Testis (tissue), 3 donors: ENCODE data around the gene PLVAP. TPM values are rescaled to one million over a fixed set of nuclear protein-coding genes. Genes with fewer than 3 reads are reported as not detected.
"Not testable (repeated sequence)": the region's sequence is repeated elsewhere in the genome, so short reads cannot be mapped to it uniquely, and the experiment has no call there.

Experiments used
- DNase-seq: peaks from one replicate; pipeline ENCODE4 v3.0.0-alpha.2; 2019
- H3K27ac ChIP-seq, 2 donors: fragments of 200-600 bp; sonication (generic); one replicate each; pipeline ENCODE4 v1.5.1; 2019
- H3K27me3 ChIP-seq: fragments of 200-600 bp; sonication (generic); one replicate; pipeline ENCODE4 v1.5.1; 2019
- H3K36me3 ChIP-seq: fragments of 200-600 bp; sonication (generic); one replicate; pipeline ENCODE4 v1.5.1; 2017; ENCODE audit warnings: low read depth; ENCODE audit errors: missing control alignments
- H3K4me1 ChIP-seq: fragments of 200-600 bp; sonication (generic); one replicate; pipeline ENCODE4 v1.5.1; 2019
- H3K4me3 ChIP-seq, 2 donors: fragments of 200-600 bp; sonication (generic); one replicate each; pipeline ENCODE4 v1.5.1; 2017 to 2019
- H3K9me3 ChIP-seq: fragments of 200-600 bp; sonication (generic); one replicate; pipeline ENCODE4 v1.5.1; 2017
- CTCF ChIP-seq, 3 experiments: fragments of 450-650 bp in 2 of 3; fragments of 200-600 bp in 1 of 3; sonication (generic) in 1 of 3; IDR thresholded peaks; one replicate each; pipeline ENCODE4 v1.5.1; 2016 to 2019; ENCODE audit warnings: antibody characterized with exemption in 3 of 3, mild to moderate bottlenecking in 2 of 3, moderate library complexity in 1 of 3
- POLR2A ChIP-seq: fragments of 450-650 bp; IDR thresholded peaks from one replicate; pipeline ENCODE4 v1.6.1; 2017; ENCODE audit warnings: antibody characterized with exemption, mild to moderate bottlenecking, moderate library complexity
- WGBS, 2 donors: methylation state at CpG; one replicate each; pipeline ENCODE4 v1.1.5; 2018; 5-methylcytosine and 5-hydroxymethylcytosine counted together
- intact Hi-C: fragments of 100-400 bp; cut with DNase I; formaldehyde crosslinking; loops from one replicate; pipeline ENCODE4 v1.15.1; 2023; ENCODE audit warnings: low total_unique reads
- polyA plus RNA-seq: library from polyadenylated mRNA; stranded (reverse); fragments of 350-450 nt; fragmentation: Illumina TruSeq; extraction: RNeasy Lipid Tissue Mini Kit (QIAGEN cat#74804); gene quantifications from one replicate; pipeline ENCODE4 v1.2.3, GENCODE V29; 2014; ENCODE audit warnings: low read depth, low replicate concordance; ENCODE audit not compliant: insufficient read depth
- total RNA-seq, 2 donors: library from RNA; depleted of rRNA; stranded (reverse); fragments of >200 nt; gene quantifications; one replicate each; pipeline ENCODE4 v1.2.3, GENCODE V29; 2016

Gene PLVAP
- total and polyA plus RNA-seq, 3 donors from 2014 or later = 3.4 to 20.5 (median 4.4) TPM

- no peaks in the 10 kb centered on the region for H3K9me3 ChIP-seq
- H3K27ac ChIP-seq = no peak overlapping the region
- DNase-seq = no peak
- no peaks in the 10 kb centered on the region for H3K36me3 ChIP-seq
- TF ChIP-seq POLR2A = no peak
- no peak for TF ChIP-seq CTCF (IDR thresholded peaks at IDR 0.05)
- H3K4me1 ChIP-seq = no peaks in the 10 kb centered on the region
- intact Hi-C loops = no loop called here
- H3K27me3 ChIP-seq = no peaks in the 10 kb centered on the region
- no peak overlapping the region for H3K4me3 ChIP-seq
- WGBS, 2 donors = 62 to 73% methylated on average over 11 to 14 of the region's 14 CpGs
These were observed 2.1 kb upstream of the PLVAP start for GRCh38 chr19:17379221-17379631.

- intact Hi-C loops = no loop called here
- TF ChIP-seq CTCF (IDR thresholded peaks at IDR 0.05) (no peak), POLR2A (no peak)
- WGBS, 2 donors = 80 to 81% methylated on average over 13 of the region's 13 CpGs
These were observed 1.1 kb upstream of the PLVAP start for GRCh38 chr19:17378271-17378670.

GRCh38 chr19:17370026-17370587 is 7.0 kb downstream of the PLVAP start:
- H3K4me3 ChIP-seq = no peak overlapping the region
- no peaks in the 10 kb centered on the region for H3K9me3 ChIP-seq
- no peak for TF ChIP-seq POLR2A
- no peak for TF ChIP-seq CTCF (IDR thresholded peaks at IDR 0.05)
- H3K27ac ChIP-seq = no peak overlapping the region
- peak; percentile 41 for DNase-seq
- no peaks in the 10 kb centered on the region for H3K4me1 ChIP-seq
- H3K27me3 ChIP-seq = no peaks in the 10 kb centered on the region
- 39 to 53% methylated on average over 8 of the region's 8 CpGs for whole genome bisulfite sequencing, 2 donors
- intact Hi-C loops = no loop called here
- H3K36me3 ChIP-seq = no peaks in the 10 kb centered on the region

More at GRCh38 chr19:17378271-17378670, 1.1 kb upstream of the PLVAP start:
- no peaks in the 10 kb centered on the region for H3K9me3 ChIP-seq
- H3K27ac ChIP-seq = no peak overlapping the region
- H3K36me3 ChIP-seq = no peaks in the 10 kb centered on the region
- DNase-seq = no peak
- H3K4me3 ChIP-seq = no peak overlapping the region
- H3K27me3 ChIP-seq = no peaks in the 10 kb centered on the region
- no peaks in the 10 kb centered on the region for H3K4me1 ChIP-seq

- Histone ChIP-seq H3K27ac (no peak overlapping the region), H3K9me3 (no peaks in the 10 kb centered on the region), H3K27me3 (no peaks in the 10 kb centered on the region), H3K36me3 (no peaks in the 10 kb centered on the region), H3K4me1 (no peaks in the 10 kb centered on the region), H3K4me3 (no peak overlapping the region)
- DNase-seq = no peak
- TF ChIP-seq POLR2A = no peak
- TF ChIP-seq CTCF (IDR thresholded peaks at IDR 0.05) = no peak
- intact Hi-C loops = no loop called here
- WGBS, 2 donors = 96 to 97% methylated on average over 15 to 22 of the region's 22 CpGs
These were observed 11.8 kb downstream of the PLVAP start for GRCh38 chr19:17365361-17365760.

GRCh38 chr19:17363852-17364605 is 13.1 kb downstream of the PLVAP start:
- WGBS, 2 donors = 89 to 90% methylated on average over 20 of the region's 20 CpGs
- H3K27me3 ChIP-seq, H3K4me3 ChIP-seq, intact Hi-C loops, H3K4me1 ChIP-seq, H3K27ac ChIP-seq, H3K36me3 ChIP-seq, H3K9me3 ChIP-seq, DNase-seq: not testable (repeated sequence)
